OCI-LY7 (cell line): Measurements from ENCODE around the gene KCNIP1. TPM values are rescaled to one million over a fixed set of nuclear protein-coding genes. Genes with fewer than 3 reads are reported as not detected.

Source experiments
- BruUV-seq: library from RNA; stranded (reverse); fragments of 400-500 nt; replicated peaks from 2 replicates; lab custom pipeline; 2021; lab: Mats Ljungman, UMichigan
- CTCF ChIA-PET: fragments of 300-600 bp; sonication (Branson Sonifier 250); formaldehyde crosslinking; loops from one replicate; lab custom pipeline; 2022; ENCODE audit warnings: antibody characterized with exemption; ENCODE audit not compliant: unreplicated experiment; lab: Charles Lee
- POLR2A ChIA-PET: fragments of 300-600 bp; sonication (Branson Sonifier 250); formaldehyde crosslinking; loops from one replicate; lab custom pipeline; 2022; ENCODE audit warnings: antibody characterized with exemption; lab: Charles Lee
- DNase-seq: peaks from one replicate; pipeline ENCODE4 v3.0.0-alpha.2; 2015; ENCODE audit warnings: low spot score
- H2AFZ ChIP-seq: fragments of 200-600 bp; sonication (generic), shearing (Covaris generic); 2 replicates; pipeline ENCODE4 v1.6.1; 2014; ENCODE audit warnings: mild to moderate bottlenecking, antibody characterized with exemption, low read length, moderate library complexity
- H3K27ac ChIP-seq: fragments of 200-600 bp; sonication (generic); 2 replicates; pipeline ENCODE4 v1.5.1; 2014; ENCODE audit warnings: mixed run types, low read depth, mild to moderate bottlenecking, moderate library complexity, low read length, inconsistent platforms; ENCODE audit not compliant: poor library complexity, severe bottlenecking
- H3K36me3 ChIP-seq: fragments of 200-600 bp; sonication (generic); 2 replicates; pipeline ENCODE4 v1.6.1; 2014; ENCODE audit warnings: mild to moderate bottlenecking, antibody characterized with exemption, low read length, moderate library complexity, mixed read lengths; ENCODE audit not compliant: insufficient read depth
- H3K4me1 ChIP-seq: fragments of 200-600 bp; sonication (generic); 2 replicates; pipeline ENCODE4 v1.5.1; 2014; ENCODE audit warnings: mild to moderate bottlenecking, low read length; ENCODE audit not compliant: insufficient read depth, poor library complexity, severe bottlenecking
- H3K4me2 ChIP-seq: fragments of 200-600 bp; sonication (generic); 2 replicates; pipeline ENCODE4 v1.6.1; 2014; ENCODE audit warnings: mild to moderate bottlenecking, low read length
- H3K4me3 ChIP-seq: fragments of 200-600 bp; sonication (generic); 2 replicates; pipeline ENCODE4 v1.5.1; 2014; ENCODE audit warnings: mild to moderate bottlenecking, low read depth, low read length; ENCODE audit not compliant: poor library complexity, severe bottlenecking
- H3K79me2 ChIP-seq: fragments of 200-600 bp; sonication (generic); 2 replicates; pipeline ENCODE4 v1.6.1; 2016; ENCODE audit warnings: low read depth, mild to moderate bottlenecking, low read length, moderate library complexity, mixed read lengths; ENCODE audit not compliant: insufficient read depth
- H3K9me2 ChIP-seq: fragments of 200-600 bp; sonication (generic); 2 replicates; pipeline ENCODE4 v1.6.1; 2016; ENCODE audit warnings: mild to moderate bottlenecking, low read length, mixed read lengths; ENCODE audit not compliant: insufficient read depth
- H3K9me3 ChIP-seq: fragments of 200-600 bp; sonication (generic); 2 replicates; pipeline ENCODE4 v1.6.1; 2014; ENCODE audit warnings: mild to moderate bottlenecking, mixed run types, low read length, mixed read lengths
- H4K20me1 ChIP-seq: fragments of 200-600 bp; sonication (generic); 2 replicates; pipeline ENCODE4 v1.6.1; 2014; ENCODE audit warnings: mild to moderate bottlenecking, antibody characterized with exemption, low read length, moderate library complexity, mixed read lengths; ENCODE audit not compliant: insufficient read depth
- CTCF ChIP-seq: fragments of 200-600 bp; sonication (generic); conservative IDR thresholded peaks from 2 replicates; pipeline ENCODE4 v1.5.1; 2014; ENCODE audit warnings: mild to moderate bottlenecking, antibody characterized with exemption, low read length, moderate library complexity, mixed read lengths
- EZH2phosphoT487 ChIP-seq: fragments of 200-600 bp; sonication (generic); IDR thresholded peaks from 2 replicates; pipeline ENCODE4 v1.6.1; 2018; ENCODE audit warnings: low read depth, borderline replicate concordance, mild to moderate bottlenecking, mixed run types, antibody characterized with exemption, low read length, moderate library complexity, mixed read lengths
- intact Hi-C: fragments of 100-400 bp; cut with micrococcal nuclease; formaldehyde crosslinking; loops from one replicate; pipeline ENCODE4 v1.10.0; 2022; ENCODE audit not compliant: unreplicated experiment
- total RNA-seq, 2 experiments: library from RNA; depleted of rRNA in 1 of 2; stranded (reverse); fragments of >200 nt in 1 of 2; shearing (Covaris generic) in 1 of 2; gene quantifications; 2 replicates each; pipeline ENCODE4 v1.2.3, GENCODE V29; 2014 to 2022

KCNIP1 gene
- total RNA-seq, 2 experiments from 2014 or later: not detected

GRCh38 chr5:170631466-170632195, 127.8 kb downstream of the KCNIP1 start:
- Histone ChIP-seq H3K4me3 (no peak overlapping the region), H3K9me2 (no peaks in the 10 kb centered on the region), H3K4me2 (no peak overlapping the region), H3K36me3 (no peaks in the 10 kb centered on the region), H2AFZ (no peak overlapping the region), H3K27ac (no peak overlapping the region), H3K4me1 (no peaks in the 10 kb centered on the region), H3K79me2 (no peaks in the 10 kb centered on the region), H4K20me1 (no peaks in the 10 kb centered on the region), H3K9me3 (no peaks in the 10 kb centered on the region)
- CTCF ChIA-PET: no interaction called here
- DNase-seq: no peak
- POLR2A ChIA-PET: interaction anchor here (1.0 kb wide), 1 partner anchor 20 kb away, joined by 3 read pairs; no protein-coding TSS in a partner anchor
- intact Hi-C loops: no loop called here
- no TSS peak for BruUV-seq
- TF ChIP-seq CTCF (no peak), EZH2phosphoT487 (no peak)

- no peaks in the 10 kb centered on the region for H3K9me3 ChIP-seq
- DNase-seq: no peak
- TF ChIP-seq CTCF (no peak), EZH2phosphoT487 (no peak)
- no peaks in the 10 kb centered on the region for H3K4me1 ChIP-seq
- no peak overlapping the region for H3K27ac ChIP-seq
- H3K9me2 ChIP-seq: no peaks in the 10 kb centered on the region
- ChIA-PET CTCF (interaction anchor here (1.1 kb wide), 1 partner anchor 197 kb away, joined by 3 read pairs; no protein-coding TSS in a partner anchor), POLR2A (no interaction called here)
- no TSS peak for BruUV-seq
- 0 out of 2 replicates have a peak overlapping the region, but pooled peaks have one; percentile 16 for H2AFZ ChIP-seq
- no peaks in the 10 kb centered on the region for H3K36me3 ChIP-seq
- H3K4me2 ChIP-seq: 0 out of 2 replicates have a peak overlapping the region, but pooled peaks have one; percentile 41
- H4K20me1 ChIP-seq: no peaks in the 10 kb centered on the region
- intact Hi-C loops: no loop called here
- H3K4me3 ChIP-seq: no peak overlapping the region
- no peaks in the 10 kb centered on the region for H3K79me2 ChIP-seq
Observed at GRCh38 chr5:170632266-170632984, 128.6 kb downstream of the KCNIP1 start.
